K562 (cell line): Measurements from ENCODE around the gene CEP350. TPM values are rescaled to one million over a fixed set of nuclear protein-coding genes. Genes with fewer than 3 reads are reported as not detected.

Experiments
- ATAC-seq: fragments of 200-7000 bp; cut with Tn5 transposase; 3 replicates; pipeline ENCODE4 v1.9.1; 2020; ENCODE audit warnings: moderate library complexity
- BruUV-seq: library from RNA; stranded (reverse); fragments of 400-500 nt; replicated peaks from 2 replicates; lab custom pipeline; 2021; lab: Mats Ljungman, UMichigan
- CTCF ChIA-PET: fragments of 300-600 bp; formaldehyde crosslinking; extraction: SDS; loops from one replicate; lab custom pipeline; 2021; ENCODE audit warnings: low intra/inter-chr PET ratio; lab: Yijun Ruan, JAX
- POLR2A ChIA-PET: fragments of 300-600, 350-650 bp; sonication (Branson Sonifier 250); formaldehyde crosslinking; extraction: SDS; loops from one replicate; lab custom pipeline; 2021; ENCODE audit warnings: antibody characterized with exemption, inconsistent platforms; lab: Yijun Ruan, JAX
- DNase-seq, 4 experiments: peaks; one replicate each; pipeline versions ENCODE4 v3.0.0 to v3.0.0-alpha.2; 2011 to 2018; ENCODE audit warnings: low spot score in 3 of 4, mixed read lengths in 3 of 4; ENCODE audit errors: extremely low read depth in 1 of 4
- FAIRE-seq: peaks from 2 replicates; lab custom pipeline; 2011; peaks lifted over from hg19 to GRCh38; lab: Jason Lieb, UNC
- H2AFZ ChIP-seq: 2 replicates; pipeline ENCODE4 v1.6.0; 2011; ENCODE audit warnings: low read depth, low read length, control low read depth, inconsistent platforms
- H3K27ac ChIP-seq: fragments of 200-600 bp; 3 replicates; pipeline ENCODE4 v1.8.0; 2011; ENCODE audit warnings: low read depth, mild to moderate bottlenecking, control low read depth, inconsistent platforms, low read length, moderate library complexity, mixed read lengths; ENCODE audit errors: extremely low read depth
- H3K27me3 ChIP-seq, 2 experiments: fragments of 300-600 bp in 1 of 2; 2 replicates in 1 of 2; 3 replicates in 1 of 2; pipeline versions ENCODE4 v1.6.0 to v1.8.0; 2011; ENCODE audit warnings: inconsistent platforms in 2 of 2, low read length in 2 of 2, mild to moderate bottlenecking in 1 of 2, mixed read lengths in 1 of 2, moderate library complexity in 1 of 2; ENCODE audit not compliant: control insufficient read depth in 2 of 2, insufficient read depth in 2 of 2
- H3K36me3 ChIP-seq: fragments of 300-600 bp; 3 replicates; pipeline ENCODE4 v1.8.0; 2011; ENCODE audit warnings: mild to moderate bottlenecking, low read length, inconsistent platforms; ENCODE audit not compliant: control insufficient read depth, insufficient read depth
- H3K4me1 ChIP-seq, 2 experiments: fragments of 200-600 bp in 1 of 2; replicated peaks in 1 of 2; 2 replicates in 1 of 2; 3 replicates in 1 of 2; pipeline versions ENCODE4 v1.5.1 to v1.8.0; 2011; ENCODE audit warnings: inconsistent platforms in 2 of 2, low read length in 2 of 2, mild to moderate bottlenecking in 1 of 2, mixed read lengths in 1 of 2, moderate library complexity in 1 of 2; ENCODE audit not compliant: control insufficient read depth in 2 of 2, insufficient read depth in 2 of 2
- H3K4me2 ChIP-seq: 2 replicates; pipeline ENCODE4 v1.6.1; 2011; ENCODE audit warnings: low read length, control low read depth, inconsistent platforms, mixed read lengths; ENCODE audit not compliant: insufficient read depth
- H3K4me3 ChIP-seq: fragments of 200-600 bp; sonication (generic), shearing (Covaris generic); 2 replicates; pipeline ENCODE4 v1.5.1; 2016; ENCODE audit warnings: control low read depth, inconsistent platforms
- H3K79me2 ChIP-seq: fragments of 200-600 bp; 3 replicates; pipeline ENCODE4 v1.8.0; 2011; ENCODE audit warnings: low read length, inconsistent platforms; ENCODE audit not compliant: control insufficient read depth, insufficient read depth
- H3K9ac ChIP-seq, 2 experiments: 2 replicates each; pipeline versions ENCODE4 v1.6.0 to v1.6.1; 2011; ENCODE audit warnings: low read depth in 2 of 2, low read length in 2 of 2, control low read depth in 1 of 2, inconsistent platforms in 1 of 2, mild to moderate bottlenecking in 1 of 2, mixed read lengths in 1 of 2; ENCODE audit not compliant: insufficient read depth in 1 of 2
- H3K9me1 ChIP-seq: one replicate; pipeline ENCODE4 v1.6.0; 2011; ENCODE audit warnings: inconsistent platforms, mild to moderate bottlenecking, low read length, moderate library complexity; ENCODE audit not compliant: control insufficient read depth, insufficient read depth
- H3K9me3 ChIP-seq: replicated peaks from 2 replicates; pipeline ENCODE4 v1.5.1; 2011; ENCODE audit warnings: low read depth, low read length, inconsistent platforms; ENCODE audit not compliant: control insufficient read depth, insufficient read depth
- H4K20me1 ChIP-seq: replicated peaks from 2 replicates; pipeline ENCODE4 v1.6.1; 2011; ENCODE audit warnings: low read length, inconsistent platforms, mixed read lengths; ENCODE audit not compliant: control insufficient read depth, insufficient read depth
- FOS ChIP-seq: IDR thresholded peaks from 3 replicates; pipeline ENCODE4 v1.6.1; 2011; ENCODE audit not compliant: insufficient read length; ENCODE audit errors: extremely low read depth
- HMG20B ChIP-seq: fragments of 250-450 bp; sonication (Bioruptor Pico); IDR thresholded peaks from 2 replicates; pipeline ENCODE4 v1.5.0; 2021; ENCODE audit warnings: mild to moderate bottlenecking
- HNRNPL ChIP-seq: fragments of 200-400 bp; formaldehyde crosslinking; IDR thresholded peaks from 2 replicates; pipeline ENCODE4 v1.6.1; 2017; ENCODE audit warnings: low read depth, mild to moderate bottlenecking, low read length
- ID3 ChIP-seq, 2 experiments: fragments of 250-450 bp in 1 of 2; fragments of 450-650 bp in 1 of 2; sonication (Bioruptor Pico) in 1 of 2; IDR thresholded peaks; 2 replicates each; pipeline versions ENCODE4 v1.6.1 to v1.8.0; 2016 to 2021; ENCODE audit warnings: mild to moderate bottlenecking in 2 of 2, moderate library complexity in 2 of 2, missing compliant biosample characterization in 1 of 2, missing genetic modification characterization in 1 of 2
- MTA2 ChIP-seq: fragments of 450-650 bp; IDR thresholded peaks from 2 replicates; pipeline ENCODE4 v1.6.1; 2016; ENCODE audit warnings: low read depth
- MTA3 ChIP-seq: fragments of 450-650 bp; formaldehyde crosslinking; IDR thresholded peaks from 2 replicates; pipeline ENCODE4 v1.6.1; 2017; ENCODE audit warnings: mild to moderate bottlenecking, borderline replicate concordance
- NBN ChIP-seq: fragments of 450-650 bp; IDR thresholded peaks from 2 replicates; pipeline ENCODE4 v1.6.1; 2016; ENCODE audit warnings: low read depth, mild to moderate bottlenecking
- PTTG1 ChIP-seq: fragments of 450-650 bp; IDR thresholded peaks from 2 replicates; pipeline ENCODE4 v1.6.1; 2016; ENCODE audit warnings: low read depth, mild to moderate bottlenecking, missing genetic modification characterization, missing compliant biosample characterization
- RAD21 ChIP-seq, 2 experiments: fragments of 250-450 bp in 1 of 2; fragments of 450-650 bp in 1 of 2; sonication (Bioruptor Pico) in 1 of 2; formaldehyde crosslinking in 1 of 2; IDR thresholded peaks in 1 of 2; conservative IDR thresholded peaks in 1 of 2; 2 replicates each; pipeline versions ENCODE4 v1.4.0 to v1.8.0; 2020 to 2022; ENCODE audit warnings: mild to moderate bottlenecking in 2 of 2, moderate library complexity in 1 of 2
- RBM15 ChIP-seq: fragments of 200-400 bp; formaldehyde crosslinking; IDR thresholded peaks from 2 replicates; pipeline ENCODE4 v1.6.1; 2018; ENCODE audit warnings: mild to moderate bottlenecking, low read length, moderate library complexity; ENCODE audit not compliant: insufficient read depth
- RBM25 ChIP-seq: fragments of 200-400 bp; formaldehyde crosslinking; IDR thresholded peaks from 2 replicates; pipeline ENCODE4 v1.6.1; 2018; ENCODE audit warnings: low read length, low read depth, moderate library complexity; ENCODE audit not compliant: severe bottlenecking
- SAFB2 ChIP-seq: fragments of 200-400 bp; formaldehyde crosslinking; IDR thresholded peaks from 2 replicates; pipeline ENCODE4 v1.6.1; 2018; ENCODE audit warnings: borderline replicate concordance, low read length, low read depth, moderate library complexity; ENCODE audit not compliant: severe bottlenecking
- SRF ChIP-seq, 2 experiments: fragments of 250-450, 450-650 bp in 1 of 2; sonication (Bioruptor Pico) in 1 of 2; sonication (generic) in 1 of 2; formaldehyde crosslinking; IDR thresholded peaks; 2 replicates each; pipeline versions ENCODE4 v1.5.0 to v1.5.1; 2020 to 2022; ENCODE audit warnings: mild to moderate bottlenecking in 1 of 2, missing genetic modification reagents in 1 of 2
- TEAD1 ChIP-seq, 2 experiments: fragments of 450-650 bp in 1 of 2; sonication (generic) in 1 of 2; formaldehyde crosslinking; IDR thresholded peaks; 2 replicates each; pipeline versions ENCODE4 v1.4.0 to v1.8.0; 2020 to 2022; ENCODE audit warnings: mild to moderate bottlenecking in 2 of 2, missing genetic modification reagents in 1 of 2
- XRCC3 ChIP-seq: fragments of 450-650 bp; IDR thresholded peaks from 2 replicates; pipeline ENCODE4 v1.6.1; 2017; ENCODE audit warnings: mild to moderate bottlenecking, moderate library complexity
- ZFP1 ChIP-seq: fragments of 450-650 bp; formaldehyde crosslinking; IDR thresholded peaks from 2 replicates; pipeline ENCODE4 v1.4.0; 2020; ENCODE audit warnings: mild to moderate bottlenecking, mixed read lengths
- ZNF561 ChIP-seq: fragments of 450-650 bp; formaldehyde crosslinking; conservative IDR thresholded peaks from 2 replicates; pipeline ENCODE4 v1.4.0; 2020; ENCODE audit warnings: mild to moderate bottlenecking, moderate library complexity
- WGBS: fragments of 100-300 bp; shearing (Covaris generic); methylation state at CpG from one replicate; pipeline ENCODE4 v1.1.6; 2016; ENCODE audit warnings: low coverage, mixed read lengths; ENCODE audit not compliant: insufficient coverage; ENCODE audit errors: missing lambda C conversion rate; 5-methylcytosine and 5-hydroxymethylcytosine counted together
- in situ Hi-C: fragments of 300-500 bp; cut with MboI; formaldehyde crosslinking; loops from 4 replicates; pipeline ENCODE4 v1.15.0; 2018; ENCODE audit warnings: inconsistent platforms, mixed read lengths
- intact Hi-C: fragments of 100-400 bp; cut with micrococcal nuclease; formaldehyde crosslinking; loops from 2 replicates; pipeline ENCODE4 v1.14.2; 2022
- polyA plus RNA-seq, 8 experiments: library from polyadenylated mRNA; depleted of rRNA in 4 of 8; stranded (reverse) in 5 of 8; unstranded in 3 of 8; fragments of >200 nt; fragmentation: Nextera tagmentation in 2 of 8; fragmentation: Illumina TruSeq in 1 of 8; extraction: Ambion mirVana in 2 of 8; extraction: Trizol in 1 of 8; gene quantifications; 2 replicates each; pipeline versions ENCODE4 v1.2.1 to v1.2.3, GENCODE V29; 2011 to 2014; ENCODE audit warnings: inconsistent platforms in 1 of 8, missing spikeins in 1 of 8
- total RNA-seq, 7 experiments: library from RNA; depleted of rRNA in 6 of 7; stranded (reverse); fragments of >200 nt in 6 of 7; fragmentation: Illumina TruSeq in 2 of 7; extraction: Trizol in 2 of 7; gene quantifications; 2 replicates each; pipeline versions ENCODE4 v1.2.1 to v1.2.3, GENCODE V29; 2011 to 2021; ENCODE audit warnings: low replicate concordance in 1 of 7
- TF ChIP-seq, protein P1 (sequence below): sonication (generic); IDR thresholded peaks from 2 replicates; pipeline ENCODE4 v1.6.1; 2016
- TF ChIP-seq, protein P2 (sequence below): fragments of 450-650 bp; formaldehyde crosslinking; IDR thresholded peaks from 2 replicates; pipeline ENCODE4 v1.4.0; 2020; ENCODE audit warnings: mild to moderate bottlenecking, mixed read lengths

The CEP350 gene
- total and polyA plus RNA-seq, 9 of the 15 experiments (the other 6 are each of a cell fraction or from before 2014, with no cell fraction given), result 8.3 to 64.3 (median 28.0) TPM

GRCh38 chr1:179925302-179925701 lies 29.3 kb upstream of the CEP350 start:
- BruUV-seq, result no TSS peak
- TF ChIP-seq TEAD1 (CRISPR knock-in tag; IDR thresholded peaks at IDR 0.05), result no peak
- TF ChIP-seq, protein P1, sequence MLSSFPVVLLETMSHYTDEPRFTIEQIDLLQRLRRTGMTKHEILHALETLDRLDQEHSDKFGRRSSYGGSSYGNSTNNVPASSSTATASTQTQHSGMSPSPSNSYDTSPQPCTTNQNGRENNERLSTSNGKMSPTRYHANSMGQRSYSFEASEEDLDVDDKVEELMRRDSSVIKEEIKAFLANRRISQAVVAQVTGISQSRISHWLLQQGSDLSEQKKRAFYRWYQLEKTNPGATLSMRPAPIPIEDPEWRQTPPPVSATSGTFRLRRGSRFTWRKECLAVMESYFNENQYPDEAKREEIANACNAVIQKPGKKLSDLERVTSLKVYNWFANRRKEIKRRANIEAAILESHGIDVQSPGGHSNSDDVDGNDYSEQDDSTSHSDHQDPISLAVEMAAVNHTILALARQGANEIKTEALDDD, result no peak
- no peak for TF ChIP-seq HNRNPL
- TF ChIP-seq MTA2, result no peak
- TF ChIP-seq SAFB2, result no peak
- no peak for TF ChIP-seq NBN
- no peak for TF ChIP-seq FOS
- TF ChIP-seq SRF (CRISPR knock-in tag; IDR thresholded peaks at IDR 0.05), result no peak
- no peak for TF ChIP-seq ZNF561 (CRISPR knock-in tag)
- no peak for TF ChIP-seq XRCC3
- TF ChIP-seq RAD21 (CRISPR knock-in tag; conservative IDR thresholded peaks at IDR 0.05 in 1 of 2, IDR thresholded peaks at IDR 0.05 in 1 of 2), result no peak
- no peak for TF ChIP-seq RBM15
- TF ChIP-seq HMG20B (CRISPR knock-in tag), result no peak
- TF ChIP-seq, protein P2, sequence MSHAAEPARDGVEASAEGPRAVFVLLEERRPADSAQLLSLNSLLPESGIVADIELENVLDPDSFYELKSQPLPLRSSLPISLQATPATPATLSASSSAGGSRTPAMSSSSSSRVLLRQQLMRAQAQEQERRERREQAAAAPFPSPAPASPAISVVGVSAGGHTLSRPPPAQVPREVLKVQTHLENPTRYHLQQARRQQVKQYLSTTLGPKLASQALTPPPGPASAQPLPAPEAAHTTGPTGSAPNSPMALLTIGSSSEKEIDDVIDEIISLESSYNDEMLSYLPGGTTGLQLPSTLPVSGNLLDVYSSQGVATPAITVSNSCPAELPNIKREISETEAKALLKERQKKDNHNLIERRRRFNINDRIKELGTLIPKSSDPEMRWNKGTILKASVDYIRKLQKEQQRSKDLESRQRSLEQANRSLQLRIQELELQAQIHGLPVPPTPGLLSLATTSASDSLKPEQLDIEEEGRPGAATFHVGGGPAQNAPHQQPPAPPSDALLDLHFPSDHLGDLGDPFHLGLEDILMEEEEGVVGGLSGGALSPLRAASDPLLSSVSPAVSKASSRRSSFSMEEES (CRISPR knock-in tag), result no peak
- TF ChIP-seq ID3 (CRISPR knock-in tag; IDR thresholded peaks at IDR 0.05), result no peak
- no peak for TF ChIP-seq ID3 (tag; IDR thresholded peaks at IDR 0.05)
- TF ChIP-seq ZFP1 (CRISPR knock-in tag), result no peak
- TF ChIP-seq PTTG1, result no peak
- no peak for TF ChIP-seq RBM25
- no peak for TF ChIP-seq MTA3
- intact Hi-C loops (no loop called here), in situ Hi-C loops (no loop called here)
- ATAC-seq (no peak), FAIRE-seq (no peak), DNase-seq (no peak)
- no peak overlapping the region for H3K4me2 ChIP-seq
- H3K27me3 ChIP-seq, result no peaks in the 10 kb centered on the region
- ChIA-PET CTCF (no interaction called here), POLR2A (interaction anchor here (0.7 to 3.5 kb wide), 5 partner anchors 9 to 197 kb away, joined by 3 to 19 read pairs (median 3); no protein-coding TSS in a partner anchor)
- no peaks in the 10 kb centered on the region for H3K36me3 ChIP-seq
- no peaks in the 10 kb centered on the region for H3K9me1 ChIP-seq
- no peaks in the 10 kb centered on the region for H4K20me1 ChIP-seq
- H2AFZ ChIP-seq, result no peak overlapping the region
- peaks cover 0 to 4% of the 10 kb centered on the region in 2 experiments; a peak in 1 of 5 replicates for H3K4me1 ChIP-seq
- H3K27ac ChIP-seq, result no peak overlapping the region
- H3K4me3 ChIP-seq, result no peak overlapping the region
- H3K79me2 ChIP-seq, result no peaks in the 10 kb centered on the region
- no peak overlapping the region for H3K9ac ChIP-seq
- 60% methylated on average over 5 of the region's 5 CpGs for WGBS
- no peaks in the 10 kb centered on the region for H3K9me3 ChIP-seq
